ENCODE results near the gene EFCAB9. TPM values are rescaled to one million over a fixed set of nuclear protein-coding genes. Genes with fewer than 3 reads are reported as not detected.

The EFCAB9 gene
- polyA plus RNA-seq, 1 donor from 2014 or later: not detected

- H3K36me3 ChIP-seq (ENCODE audit: insufficient read depth, low read length): no peaks in the 10 kb centered on the region
- H4K20me1 ChIP-seq (ENCODE audit: insufficient read depth): no peaks in the 10 kb centered on the region
Observed at GRCh38 chr5:172245046-172245445, 51.1 kb downstream of the EFCAB9 start.

GRCh38 chr5:172245703-172246125, 51.7 kb downstream of the EFCAB9 start:
- Histone ChIP-seq H3K79me2 (replicated peaks; ENCODE audit: insufficient read depth, low read length) (peaks cover 79% of the 10 kb centered on the region), H3K4me3 (ENCODE audit: low read length) (no peak overlapping the region), H3K27ac (ENCODE audit: low read length) (no peak overlapping the region)
- TF ChIP-seq EZH2 (IDR thresholded peaks at IDR 0.05; ENCODE audit: borderline replicate concordance, insufficient read depth, low read length, poor library complexity, severe bottlenecking) (no peak), RAD21 (conservative IDR thresholded peaks at IDR 0.05) (no peak), CTCF (IDR thresholded peaks at IDR 0.05; ENCODE audit: poor library complexity, severe bottlenecking) (no peak), REST (IDR thresholded peaks at IDR 0.05; ENCODE audit: borderline replicate concordance) (no peak), TAF1 (IDR thresholded peaks at IDR 0.05; ENCODE audit: low read depth) (no peak), POLR2AphosphoS5 (IDR thresholded peaks at IDR 0.05) (no peak), SMC3 (conservative IDR thresholded peaks at IDR 0.05; ENCODE audit: poor library complexity) (no peak)

More at GRCh38 chr5:172245046-172245445, 51.1 kb downstream of the EFCAB9 start:
- H3K4me2 ChIP-seq (ENCODE audit: low read length): no peak overlapping the region
- no peaks in the 10 kb centered on the region for H3K27me3 ChIP-seq (ENCODE audit: insufficient read depth, low read depth, low read length)
- H3K9me3 ChIP-seq (ENCODE audit: low read length): no peaks in the 10 kb centered on the region
- TF ChIP-seq RAD21 (conservative IDR thresholded peaks at IDR 0.05) (no peak), CTCF (IDR thresholded peaks at IDR 0.05; ENCODE audit: poor library complexity, severe bottlenecking) (no peak), TAF1 (IDR thresholded peaks at IDR 0.05; ENCODE audit: low read depth) (no peak), SMC3 (conservative IDR thresholded peaks at IDR 0.05; ENCODE audit: poor library complexity) (no peak), MXI1 (conservative IDR thresholded peaks at IDR 0.05; ENCODE audit: poor library complexity, severe bottlenecking) (no peak), POLR2AphosphoS5 (IDR thresholded peaks at IDR 0.05) (no peak), EP300 (conservative IDR thresholded peaks at IDR 0.05; ENCODE audit: poor library complexity, severe bottlenecking) (no peak), REST (IDR thresholded peaks at IDR 0.05; ENCODE audit: borderline replicate concordance) (no peak), EZH2 (IDR thresholded peaks at IDR 0.05; ENCODE audit: borderline replicate concordance, insufficient read depth, low read length, poor library complexity, severe bottlenecking) (no peak)
- H3K79me2 ChIP-seq (replicated peaks; ENCODE audit: insufficient read depth, low read length): peaks cover 80% of the 10 kb centered on the region
- no peak overlapping the region for H3K9ac ChIP-seq (ENCODE audit: low read length)
- H3K27ac ChIP-seq (ENCODE audit: low read length): no peak overlapping the region
- H3F3A ChIP-seq (ENCODE audit: insufficient read depth, low read length, poor library complexity, severe bottlenecking): no peaks in the 10 kb centered on the region
- H2AFZ ChIP-seq (ENCODE audit: low read depth, low read length): no peak overlapping the region
- no peaks in the 10 kb centered on the region for H3K9me2 ChIP-seq (ENCODE audit: insufficient read depth, low read length)
- no peak overlapping the region for H3K4me3 ChIP-seq (ENCODE audit: low read length)

More at GRCh38 chr5:172245703-172246125, 51.7 kb downstream of the EFCAB9 start:
- Histone ChIP-seq H3K9me2 (ENCODE audit: insufficient read depth, low read length) (no peaks in the 10 kb centered on the region), H3K4me2 (ENCODE audit: low read length) (no peak overlapping the region), H3K36me3 (ENCODE audit: insufficient read depth, low read length) (no peaks in the 10 kb centered on the region), H3K27me3 (ENCODE audit: insufficient read depth, low read depth, low read length) (no peaks in the 10 kb centered on the region), H4K20me1 (ENCODE audit: insufficient read depth) (no peaks in the 10 kb centered on the region), H3K9ac (ENCODE audit: low read length) (no peak overlapping the region), H2AFZ (ENCODE audit: low read depth, low read length) (no peak overlapping the region), H3K9me3 (ENCODE audit: low read length) (no peaks in the 10 kb centered on the region), H3F3A (ENCODE audit: insufficient read depth, low read length, poor library complexity, severe bottlenecking) (no peaks in the 10 kb centered on the region)

All from neural cell (in vitro differentiated cells).